ENCODE measurements around the gene NR3C2.
A peak's percentile ranks its signal among the peaks of the same experiment; 100 is the strongest.

The NR3C2 gene

GRCh38 chr4:148056879-148057278 lies 385.3 kb downstream of the NR3C2 start:
- H3F3A ChIP-seq (ENCODE audit: insufficient read depth, low read length), result no peaks in the 10 kb centered on the region; the same call in 1 of the 2 replicates
- no peaks in the 10 kb centered on the region for H4K20me1 ChIP-seq (ENCODE audit: insufficient read depth, low read length)
- H3K4me2 ChIP-seq (ENCODE audit: low read length), result peak overlapping the region; percentile 66
- peak; percentile 96 for TF ChIP-seq CTCF (IDR thresholded peaks at IDR 0.05; ENCODE audit: low read length)
- no peak for TF ChIP-seq EZH2 (IDR thresholded peaks at IDR 0.05; ENCODE audit: borderline replicate concordance, low read length)
- H3K27ac ChIP-seq (ENCODE audit: low read depth, low read length, poor library complexity, severe bottlenecking), result peak overlapping the region; percentile 97
- H3K27me3 ChIP-seq (ENCODE audit: insufficient read depth, low read length), result no peaks in the 10 kb centered on the region
- H3K9ac ChIP-seq (ENCODE audit: low read length), result no peak overlapping the region; the same call in 1 of the 2 replicates
- H3K36me3 ChIP-seq (ENCODE audit: insufficient read depth, low read length), result no peaks in the 10 kb centered on the region
- H3K4me3 ChIP-seq (ENCODE audit: low read depth, low read length, poor library complexity, severe bottlenecking), result peak overlapping the region; percentile 40
- no peaks in the 10 kb centered on the region for H3K9me2 ChIP-seq (ENCODE audit: low read depth, low read length)
- H3K79me2 ChIP-seq (ENCODE audit: insufficient read depth, low read length), result no peaks in the 10 kb centered on the region
- no peak overlapping the region for H2AFZ ChIP-seq (ENCODE audit: low read length)
- H3K4me1 ChIP-seq (ENCODE audit: insufficient read depth, low read length, severe bottlenecking), result peaks cover 100% of the 10 kb centered on the region
- no peaks in the 10 kb centered on the region for H3K9me3 ChIP-seq (ENCODE audit: low read length)

GRCh38 chr4:148055844-148056243 lies 386.4 kb downstream of the NR3C2 start:
- TF ChIP-seq EZH2 (IDR thresholded peaks at IDR 0.05; ENCODE audit: borderline replicate concordance, low read length) (no peak), CTCF (IDR thresholded peaks at IDR 0.05; ENCODE audit: low read length) (no peak)
- Histone ChIP-seq H2AFZ (ENCODE audit: low read length) (peak overlapping the region; percentile 35; the same call in 1 of the 2 replicates), H3K79me2 (ENCODE audit: insufficient read depth, low read length) (no peaks in the 10 kb centered on the region), H3K27ac (ENCODE audit: low read depth, low read length, poor library complexity, severe bottlenecking) (peak overlapping the region; percentile 97), H3K9me3 (ENCODE audit: low read length) (no peaks in the 10 kb centered on the region), H3K4me2 (ENCODE audit: low read length) (no peak overlapping the region), H3K4me3 (ENCODE audit: low read depth, low read length, poor library complexity, severe bottlenecking) (no peak overlapping the region), H3K36me3 (ENCODE audit: insufficient read depth, low read length) (no peaks in the 10 kb centered on the region), H4K20me1 (ENCODE audit: insufficient read depth, low read length) (no peaks in the 10 kb centered on the region), H3K9ac (ENCODE audit: low read length) (peak overlapping the region; percentile 10; the same call in 1 of the 2 replicates), H3K27me3 (ENCODE audit: insufficient read depth, low read length) (no peaks in the 10 kb centered on the region), H3K4me1 (ENCODE audit: insufficient read depth, low read length, severe bottlenecking) (peaks cover 98% of the 10 kb centered on the region), H3F3A (ENCODE audit: insufficient read depth, low read length) (no peaks in the 10 kb centered on the region; the same call in 1 of the 2 replicates), H3K9me2 (ENCODE audit: low read depth, low read length) (no peaks in the 10 kb centered on the region)

GRCh38 chr4:148054275-148054674 lies 387.9 kb downstream of the NR3C2 start:
- H3K9me3 ChIP-seq (ENCODE audit: low read length), result no peaks in the 10 kb centered on the region
- H3K36me3 ChIP-seq (ENCODE audit: insufficient read depth, low read length), result no peaks in the 10 kb centered on the region
- no peaks in the 10 kb centered on the region for H4K20me1 ChIP-seq (ENCODE audit: insufficient read depth, low read length)
- H3F3A ChIP-seq (ENCODE audit: insufficient read depth, low read length), result no peaks in the 10 kb centered on the region; the same call in 1 of the 2 replicates
- no peaks in the 10 kb centered on the region for H3K79me2 ChIP-seq (ENCODE audit: insufficient read depth, low read length)
- TF ChIP-seq CTCF (IDR thresholded peaks at IDR 0.05; ENCODE audit: low read length), result peak; percentile 11; the same call in 1 of the 2 replicates
- TF ChIP-seq EZH2 (IDR thresholded peaks at IDR 0.05; ENCODE audit: borderline replicate concordance, low read length), result no peak
- peak overlapping the region; percentile 42; the same call in 1 of the 2 replicates for H3K9ac ChIP-seq (ENCODE audit: low read length)
- peak overlapping the region; percentile 97 for H3K27ac ChIP-seq (ENCODE audit: low read depth, low read length, poor library complexity, severe bottlenecking)
- H2AFZ ChIP-seq (ENCODE audit: low read length), result peak overlapping the region; percentile 71; the same call in 1 of the 2 replicates
- H3K4me3 ChIP-seq (ENCODE audit: low read depth, low read length, poor library complexity, severe bottlenecking), result peak overlapping the region; percentile 21
- H3K27me3 ChIP-seq (ENCODE audit: insufficient read depth, low read length), result no peaks in the 10 kb centered on the region
- peak overlapping the region; percentile 62 for H3K4me2 ChIP-seq (ENCODE audit: low read length)
- peaks cover 82% of the 10 kb centered on the region for H3K4me1 ChIP-seq (ENCODE audit: insufficient read depth, low read length, severe bottlenecking)
- H3K9me2 ChIP-seq (ENCODE audit: low read depth, low read length), result no peaks in the 10 kb centered on the region

Measured in OCI-LY1 (cell line).